HTERT RPE-1 (cell line): Measurements from ENCODE around the gene PTPRK.

Experiments used
- in situ Hi-C: fragments of 300-500 bp; cut with MboI; formaldehyde crosslinking; loops from 4 replicates; pipeline ENCODE4 v1.14.3; 2020; ENCODE audit warnings: low sequenced_read_pairs

The PTPRK gene

GRCh38 chr6:127976796-127977195, 543.6 kb downstream of the PTPRK start:
- in situ Hi-C loops = no loop called here

GRCh38 chr6:127976111-127976510, 544.3 kb downstream of the PTPRK start:
- in situ Hi-C loops = no loop called here

GRCh38 chr6:127972815-127973214, 547.6 kb downstream of the PTPRK start:
- in situ Hi-C loops = no loop called here

GRCh38 chr6:127971945-127972391, 548.4 kb downstream of the PTPRK start:
- in situ Hi-C loops = no loop called here

GRCh38 chr6:127971386-127971785, 549.0 kb downstream of the PTPRK start:
- in situ Hi-C loops = no loop called here

- in situ Hi-C loops = no loop called here
Measured at GRCh38 chr6:127969701-127970100, 550.7 kb downstream of the PTPRK start.

GRCh38 chr6:127968394-127968793, 552.0 kb downstream of the PTPRK start:
- in situ Hi-C loops = no loop called here

GRCh38 chr6:127967708-127968107, 552.7 kb downstream of the PTPRK start:
- in situ Hi-C loops = no loop called here

GRCh38 chr6:127966616-127967015, 553.8 kb downstream of the PTPRK start:
- in situ Hi-C loops = no loop called here

GRCh38 chr6:127963495-127963894, 556.9 kb downstream of the PTPRK start:
- in situ Hi-C loops = no loop called here

GRCh38 chr6:127959869-127960268, 560.5 kb downstream of the PTPRK start:
- in situ Hi-C loops = no loop called here

GRCh38 chr6:127956956-127957355, 563.4 kb downstream of the PTPRK start:
- in situ Hi-C loops = no loop called here

GRCh38 chr6:127956260-127956888, 564.0 kb downstream of the PTPRK start:
- in situ Hi-C loops = no loop called here

GRCh38 chr6:127954082-127954481, 566.3 kb downstream of the PTPRK start:
- in situ Hi-C loops = no loop called here

GRCh38 chr6:127952831-127953230, 567.6 kb downstream of the PTPRK start:
- in situ Hi-C loops = no loop called here

GRCh38 chr6:127952176-127952575, 568.2 kb downstream of the PTPRK start:
- in situ Hi-C loops = no loop called here

GRCh38 chr6:127951172-127951917, 569.1 kb downstream of the PTPRK start:
- in situ Hi-C loops = no loop called here

GRCh38 chr6:127950566-127951145, 569.7 kb downstream of the PTPRK start:
- in situ Hi-C loops = no loop called here

- in situ Hi-C loops = no loop called here
Measured at GRCh38 chr6:127949251-127949650, 571.1 kb downstream of the PTPRK start.

- in situ Hi-C loops = no loop called here
Measured at GRCh38 chr6:127946388-127946787, 574.0 kb downstream of the PTPRK start.

- in situ Hi-C loops = no loop called here
Measured at GRCh38 chr6:127945434-127946097, 574.8 kb downstream of the PTPRK start.

- in situ Hi-C loops = no loop called here
Measured at GRCh38 chr6:127941228-127941627, 579.2 kb downstream of the PTPRK start.
